ENCODE measurements around the gene RHOC.

- no peak for TF ChIP-seq CTCF (conservative IDR thresholded peaks at IDR 0.05; ENCODE audit: low read depth in 2 of 2)
- TF ChIP-seq POLR2AphosphoS5 (IDR thresholded peaks at IDR 0.05; ENCODE audit: low read depth): no peak
- TF ChIP-seq REST (IDR thresholded peaks at IDR 0.05; ENCODE audit: unreplicated experiment): no peak
- no peak for TF ChIP-seq EZH2 (IDR thresholded peaks at IDR 0.05; ENCODE audit: low read depth, unreplicated experiment)
- TF ChIP-seq EZH2phosphoT487 (IDR thresholded peaks at IDR 0.05; ENCODE audit: unreplicated experiment): no peak
- TF ChIP-seq ETS1 (IDR thresholded peaks at IDR 0.05): no peak
- TF ChIP-seq JUNB (IDR thresholded peaks at IDR 0.05; ENCODE audit: unreplicated experiment): no peak
These were observed 24.5 kb upstream of the RHOC start for GRCh38 chr1:112731451-112731850.

Data from GM23338 (cell line).